ENCODE data around the gene RFXAP.
A peak's percentile ranks its signal among the peaks of the same experiment; 100 is the strongest.

RFXAP gene

DNA sequence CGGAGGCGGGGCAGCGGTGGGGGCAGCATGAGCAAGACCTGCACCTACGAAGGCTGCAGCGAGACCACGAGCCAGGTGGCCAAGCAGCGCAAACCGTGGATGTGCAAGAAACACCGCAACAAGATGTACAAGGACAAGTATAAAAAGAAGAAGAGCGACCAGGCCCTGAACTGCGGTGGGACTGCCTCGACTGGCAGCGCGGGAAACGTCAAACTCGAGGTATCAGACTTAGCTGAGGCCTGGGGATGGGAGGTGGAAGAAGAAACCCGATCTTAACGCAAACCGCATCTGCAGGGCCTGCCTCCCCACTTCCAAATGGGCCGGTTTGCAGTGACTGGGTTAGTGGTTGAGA lies 693 bp downstream of the RFXAP start:
- Histone ChIP-seq H3K27me3 (ENCODE audit: insufficient read depth, low read length) (no peaks in the 10 kb centered on the region), H3K9me3 (ENCODE audit: insufficient read depth, low read depth, low read length) (no peaks in the 10 kb centered on the region), H3K4me3 (ENCODE audit: low read depth, low read length) (peak overlapping the region; percentile 87), H3K27ac (ENCODE audit: low read depth, low read length) (no peak overlapping the region), H2BK120ac (ENCODE audit: insufficient read depth, low read length, poor library complexity) (no peak overlapping the region), H4K12ac (ENCODE audit: low read depth, low read length) (no peak overlapping the region), H2AK5ac (ENCODE audit: low read length) (no peak overlapping the region), H2BK5ac (ENCODE audit: low read depth, low read length, poor library complexity) (no peak overlapping the region), H4K91ac (ENCODE audit: low read depth, low read length) (peak overlapping the region; percentile 64), H3K79me2 (ENCODE audit: control insufficient read depth, insufficient read depth, low read length, poor library complexity) (no peaks in the 10 kb centered on the region), H3K9ac (ENCODE audit: low read length) (peak overlapping the region; percentile 28), H4K8ac (ENCODE audit: low read depth, low read length) (peak overlapping the region; percentile 42), H3K18ac (ENCODE audit: low read length) (peak overlapping the region; percentile 55), H3K4me1 (ENCODE audit: control insufficient read depth in 1 of 2, insufficient read depth in 2 of 2, low read length in 2 of 2) (peaks cover 3 to 5% of the 10 kb centered on the region in 2 experiments), H3K36me3 (ENCODE audit: control insufficient read depth in 1 of 2, insufficient read depth in 2 of 2, low read length in 2 of 2) (no peaks in the 10 kb centered on the region), H2AFZ (ENCODE audit: insufficient read depth, low read length, poor library complexity) (peak overlapping the region; percentile 66), H3K4me2 (ENCODE audit: low read length) (peak overlapping the region; percentile 99), H3K23ac (ENCODE audit: low read length) (no peak overlapping the region), H2BK12ac (ENCODE audit: low read length) (no peak overlapping the region), H3K4ac (ENCODE audit: low read depth, low read length) (peak overlapping the region; percentile 0), H3K79me1 (ENCODE audit: low read length) (peaks cover 4% of the 10 kb centered on the region), H3K14ac (ENCODE audit: low read length) (no peak overlapping the region)
- DNase-seq = no peak
- WGBS (ENCODE audit: extremely low coverage, insufficient coverage, insufficient read length) = no CpG with 5 or more reads among the region's 20 CpGs

DNA sequence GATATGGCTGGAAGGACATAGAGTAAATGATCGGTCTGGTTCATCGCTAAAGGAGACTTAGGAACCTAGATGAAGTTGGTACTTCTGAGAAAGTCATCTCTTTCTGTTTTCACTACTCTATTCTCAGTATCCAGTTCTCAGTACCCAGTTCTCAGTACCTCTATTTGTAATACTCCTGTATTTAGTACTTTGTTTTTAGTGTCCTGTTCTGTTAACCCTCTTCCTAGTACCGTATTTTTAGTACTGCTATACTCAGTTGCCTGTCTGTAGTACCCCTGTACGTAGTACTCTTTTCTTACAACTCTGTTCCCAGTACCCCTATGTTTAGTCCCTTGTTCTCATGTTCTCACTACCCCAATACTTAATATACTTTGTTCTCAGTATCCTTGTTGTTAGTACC lies 1.2 kb downstream of the RFXAP start:
- H3K4me1 ChIP-seq (ENCODE audit: control insufficient read depth in 1 of 2, insufficient read depth in 2 of 2, low read length in 2 of 2) = peaks cover 3 to 5% of the 10 kb centered on the region in 2 experiments
- H3K27ac ChIP-seq (ENCODE audit: low read depth, low read length) = no peak overlapping the region
- no peak overlapping the region for H3K4me3 ChIP-seq (ENCODE audit: low read depth, low read length)
- H3K4me2 ChIP-seq (ENCODE audit: low read length) = peak overlapping the region; percentile 99
- H3K9me3 ChIP-seq (ENCODE audit: insufficient read depth, low read depth, low read length) = no peaks in the 10 kb centered on the region
- H2BK120ac ChIP-seq (ENCODE audit: insufficient read depth, low read length, poor library complexity) = no peak overlapping the region
- no peak overlapping the region for H2AFZ ChIP-seq (ENCODE audit: insufficient read depth, low read length, poor library complexity)
- no peak overlapping the region for H2BK5ac ChIP-seq (ENCODE audit: low read depth, low read length, poor library complexity)
- peaks cover 4% of the 10 kb centered on the region for H3K79me1 ChIP-seq (ENCODE audit: low read length)
- H4K12ac ChIP-seq (ENCODE audit: low read depth, low read length) = no peak overlapping the region
- no peak overlapping the region for H2AK5ac ChIP-seq (ENCODE audit: low read length)
- H4K8ac ChIP-seq (ENCODE audit: low read depth, low read length) = no peak overlapping the region
- no peaks in the 10 kb centered on the region for H3K36me3 ChIP-seq (ENCODE audit: control insufficient read depth in 1 of 2, insufficient read depth in 2 of 2, low read length in 2 of 2)
- no peak overlapping the region for H4K91ac ChIP-seq (ENCODE audit: low read depth, low read length)
- no peaks in the 10 kb centered on the region for H3K27me3 ChIP-seq (ENCODE audit: insufficient read depth, low read length)
- no CpG with 5 or more reads among the region's 4 CpGs for WGBS (ENCODE audit: extremely low coverage, insufficient coverage, insufficient read length)
- no peak overlapping the region for H3K9ac ChIP-seq (ENCODE audit: low read length)
- no peak overlapping the region for H3K23ac ChIP-seq (ENCODE audit: low read length)
- no peak overlapping the region for H3K14ac ChIP-seq (ENCODE audit: low read length)
- DNase-seq = no peak
- H2BK12ac ChIP-seq (ENCODE audit: low read length) = no peak overlapping the region
- H3K4ac ChIP-seq (ENCODE audit: low read depth, low read length) = no peak overlapping the region
- no peaks in the 10 kb centered on the region for H3K79me2 ChIP-seq (ENCODE audit: control insufficient read depth, insufficient read depth, low read length, poor library complexity)
- no peak overlapping the region for H3K18ac ChIP-seq (ENCODE audit: low read length)

GRCh38 chr13:36822785-36823184 lies 3.8 kb downstream of the RFXAP start:
- no peaks in the 10 kb centered on the region for H3K79me2 ChIP-seq (ENCODE audit: control insufficient read depth, insufficient read depth, low read length, poor library complexity)
- no peak overlapping the region for H2BK5ac ChIP-seq (ENCODE audit: low read depth, low read length, poor library complexity)
- no peak overlapping the region for H3K4me2 ChIP-seq (ENCODE audit: low read length)
- H3K9ac ChIP-seq (ENCODE audit: low read length) = no peak overlapping the region
- no peak overlapping the region for H3K23ac ChIP-seq (ENCODE audit: low read length)
- no peak overlapping the region for H4K8ac ChIP-seq (ENCODE audit: low read depth, low read length)
- WGBS (ENCODE audit: extremely low coverage, insufficient coverage, insufficient read length) = no CpG with 5 or more reads among the region's 3 CpGs
- DNase-seq = no peak
- no peak overlapping the region for H2BK120ac ChIP-seq (ENCODE audit: insufficient read depth, low read length, poor library complexity)
- no peak overlapping the region for H2BK12ac ChIP-seq (ENCODE audit: low read length)
- H3K4me3 ChIP-seq (ENCODE audit: low read depth, low read length) = no peak overlapping the region
- no peak overlapping the region for H3K18ac ChIP-seq (ENCODE audit: low read length)
- no peaks in the 10 kb centered on the region for H3K9me3 ChIP-seq (ENCODE audit: insufficient read depth, low read depth, low read length)
- no peaks in the 10 kb centered on the region for H3K36me3 ChIP-seq (ENCODE audit: control insufficient read depth in 1 of 2, insufficient read depth in 2 of 2, low read length in 2 of 2)
- H2AFZ ChIP-seq (ENCODE audit: insufficient read depth, low read length, poor library complexity) = no peak overlapping the region
- H3K4me1 ChIP-seq (ENCODE audit: control insufficient read depth in 1 of 2, insufficient read depth in 2 of 2, low read length in 2 of 2) = peaks cover 3 to 5% of the 10 kb centered on the region in 2 experiments
- no peaks in the 10 kb centered on the region for H3K27me3 ChIP-seq (ENCODE audit: insufficient read depth, low read length)
- no peak overlapping the region for H3K14ac ChIP-seq (ENCODE audit: low read length)
- H2AK5ac ChIP-seq (ENCODE audit: low read length) = no peak overlapping the region
- H3K27ac ChIP-seq (ENCODE audit: low read depth, low read length) = no peak overlapping the region
- peaks cover 4% of the 10 kb centered on the region for H3K79me1 ChIP-seq (ENCODE audit: low read length)
- no peak overlapping the region for H4K12ac ChIP-seq (ENCODE audit: low read depth, low read length)
- H3K4ac ChIP-seq (ENCODE audit: low read depth, low read length) = no peak overlapping the region
- H4K91ac ChIP-seq (ENCODE audit: low read depth, low read length) = no peak overlapping the region

DNA sequence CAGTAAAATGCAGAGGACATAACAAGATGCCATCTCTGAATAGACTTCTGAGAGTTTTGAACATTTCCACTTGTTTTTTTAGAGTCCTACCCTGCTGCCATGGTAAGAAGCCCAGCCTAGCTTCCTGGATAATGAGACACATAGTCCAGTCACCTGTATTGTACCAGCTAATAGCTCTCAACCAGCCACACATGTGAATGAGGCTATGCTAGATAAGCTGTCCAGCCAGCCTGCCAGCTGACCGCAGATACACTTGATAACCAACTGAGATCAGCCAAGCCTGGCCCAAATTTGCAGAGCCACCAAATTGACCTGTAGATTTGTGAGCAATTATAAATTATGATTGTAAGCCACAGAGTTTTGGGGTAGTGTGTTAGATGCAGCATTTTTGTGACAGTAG lies 10.7 kb downstream of the RFXAP start:
- no peaks in the 10 kb centered on the region for H3K79me1 ChIP-seq (ENCODE audit: low read length)
- no peak overlapping the region for H2BK5ac ChIP-seq (ENCODE audit: low read depth, low read length, poor library complexity)
- WGBS (ENCODE audit: extremely low coverage, insufficient coverage, insufficient read length) = no CpG with 5 or more reads among the region's 1 CpG
- H3K36me3 ChIP-seq (ENCODE audit: control insufficient read depth in 1 of 2, insufficient read depth in 2 of 2, low read length in 2 of 2) = peaks cover 2 to 3% of the 10 kb centered on the region in 2 experiments
- H3K4me1 ChIP-seq (ENCODE audit: control insufficient read depth in 1 of 2, insufficient read depth in 2 of 2, low read length in 2 of 2) = no peaks in the 10 kb centered on the region
- DNase-seq = no peak
- H4K8ac ChIP-seq (ENCODE audit: low read depth, low read length) = no peak overlapping the region
- no peak overlapping the region for H3K4me2 ChIP-seq (ENCODE audit: low read length)
- H4K91ac ChIP-seq (ENCODE audit: low read depth, low read length) = no peak overlapping the region
- no peak overlapping the region for H2AK5ac ChIP-seq (ENCODE audit: low read length)
- H3K79me2 ChIP-seq (ENCODE audit: control insufficient read depth, insufficient read depth, low read length, poor library complexity) = no peaks in the 10 kb centered on the region
- H3K14ac ChIP-seq (ENCODE audit: low read length) = no peak overlapping the region
- H2AFZ ChIP-seq (ENCODE audit: insufficient read depth, low read length, poor library complexity) = no peak overlapping the region
- no peak overlapping the region for H2BK12ac ChIP-seq (ENCODE audit: low read length)
- no peak overlapping the region for H3K4ac ChIP-seq (ENCODE audit: low read depth, low read length)
- no peak overlapping the region for H4K12ac ChIP-seq (ENCODE audit: low read depth, low read length)
- no peak overlapping the region for H2BK120ac ChIP-seq (ENCODE audit: insufficient read depth, low read length, poor library complexity)
- no peak overlapping the region for H3K18ac ChIP-seq (ENCODE audit: low read length)
- H3K27ac ChIP-seq (ENCODE audit: low read depth, low read length) = no peak overlapping the region
- no peak overlapping the region for H3K9ac ChIP-seq (ENCODE audit: low read length)
- H3K23ac ChIP-seq (ENCODE audit: low read length) = no peak overlapping the region
- H3K4me3 ChIP-seq (ENCODE audit: low read depth, low read length) = no peak overlapping the region
- H3K27me3 ChIP-seq (ENCODE audit: insufficient read depth, low read length) = no peaks in the 10 kb centered on the region
- no peaks in the 10 kb centered on the region for H3K9me3 ChIP-seq (ENCODE audit: insufficient read depth, low read depth, low read length)
